H1 (cell line): ENCODE measurements around the gene SLC38A1.

ENCODE experiments used
- CHD2 ChIP-seq: IDR thresholded peaks from 2 replicates; pipeline ENCODE4 v1.6.1; 2012; ENCODE audit warnings: low read length, improper control_type of control experiment
- EP300 ChIP-seq, 2 experiments: IDR thresholded peaks; 1 replicate in 1 of 2; 2 replicates in 1 of 2; pipeline ENCODE4 v1.6.1; 2011 to 2012; ENCODE audit warnings: low read depth in 2 of 2, low read length in 2 of 2, mild to moderate bottlenecking in 2 of 2, borderline replicate concordance in 1 of 2, inconsistent platforms in 1 of 2, moderate library complexity in 1 of 2
- TBP ChIP-seq: IDR thresholded peaks from 2 replicates; pipeline ENCODE4 v1.6.1; 2011; ENCODE audit warnings: low read depth, low read length, improper control_type of control experiment

DNA sequence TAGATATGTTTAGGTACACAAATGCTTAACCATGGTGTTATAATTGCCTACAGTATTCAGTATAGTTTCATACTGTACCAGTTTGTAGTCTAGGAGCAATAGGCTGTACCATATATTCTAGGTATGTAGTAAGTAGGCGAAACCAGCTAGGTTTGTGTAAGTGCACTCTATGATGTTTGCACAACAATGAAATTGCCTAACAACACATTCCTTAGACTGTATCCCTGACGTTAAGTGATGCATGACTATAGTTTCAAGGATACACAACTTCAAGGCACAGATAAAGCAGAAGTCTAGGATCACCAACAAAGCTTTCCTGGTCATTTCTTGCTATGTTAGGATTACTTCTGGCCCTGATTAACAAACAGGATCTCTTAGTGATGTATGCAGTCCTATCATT, 135.1 kb downstream of the SLC38A1 start:
- TF ChIP-seq EP300 (IDR thresholded peaks at IDR 0.05; ENCODE audit: borderline replicate concordance in 1 of 2, low read depth in 2 of 2, low read length in 2 of 2), result no peak
- TF ChIP-seq CHD2, result no peak
- no peak for TF ChIP-seq TBP
